ENCODE results near the gene PRLHR.

- TF ChIP-seq, protein P1, sequence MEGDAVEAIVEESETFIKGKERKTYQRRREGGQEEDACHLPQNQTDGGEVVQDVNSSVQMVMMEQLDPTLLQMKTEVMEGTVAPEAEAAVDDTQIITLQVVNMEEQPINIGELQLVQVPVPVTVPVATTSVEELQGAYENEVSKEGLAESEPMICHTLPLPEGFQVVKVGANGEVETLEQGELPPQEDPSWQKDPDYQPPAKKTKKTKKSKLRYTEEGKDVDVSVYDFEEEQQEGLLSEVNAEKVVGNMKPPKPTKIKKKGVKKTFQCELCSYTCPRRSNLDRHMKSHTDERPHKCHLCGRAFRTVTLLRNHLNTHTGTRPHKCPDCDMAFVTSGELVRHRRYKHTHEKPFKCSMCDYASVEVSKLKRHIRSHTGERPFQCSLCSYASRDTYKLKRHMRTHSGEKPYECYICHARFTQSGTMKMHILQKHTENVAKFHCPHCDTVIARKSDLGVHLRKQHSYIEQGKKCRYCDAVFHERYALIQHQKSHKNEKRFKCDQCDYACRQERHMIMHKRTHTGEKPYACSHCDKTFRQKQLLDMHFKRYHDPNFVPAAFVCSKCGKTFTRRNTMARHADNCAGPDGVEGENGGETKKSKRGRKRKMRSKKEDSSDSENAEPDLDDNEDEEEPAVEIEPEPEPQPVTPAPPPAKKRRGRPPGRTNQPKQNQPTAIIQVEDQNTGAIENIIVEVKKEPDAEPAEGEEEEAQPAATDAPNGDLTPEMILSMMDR (conservative IDR thresholded peaks at IDR 0.05): no peak
- no peak for TF ChIP-seq ZFX (IDR thresholded peaks at IDR 0.05)
These were observed 7.4 kb downstream of the PRLHR start for GRCh38 chr10:118587881-118588651.
